K562 (cell line): ENCODE measurements around the gene AGRN. TPM values are rescaled to one million over a fixed set of nuclear protein-coding genes. Genes with fewer than 3 reads are reported as not detected.
A peak's percentile ranks its signal among the peaks of the same experiment; 100 is the strongest.

ENCODE experiments used
- ATAC-seq: fragments of 200-7000 bp; cut with Tn5 transposase; 3 replicates; pipeline ENCODE4 v1.9.1; 2020; ENCODE audit warnings: moderate library complexity
- BruUV-seq: library from RNA; stranded (reverse); fragments of 400-500 nt; replicated peaks from 2 replicates; lab custom pipeline; 2021; lab: Mats Ljungman, UMichigan
- CTCF ChIA-PET: fragments of 300-600 bp; formaldehyde crosslinking; extraction: SDS; loops from one replicate; lab custom pipeline; 2021; ENCODE audit warnings: low intra/inter-chr PET ratio; lab: Yijun Ruan, JAX
- POLR2A ChIA-PET: fragments of 300-600, 350-650 bp; sonication (Branson Sonifier 250); formaldehyde crosslinking; extraction: SDS; loops from one replicate; lab custom pipeline; 2021; ENCODE audit warnings: antibody characterized with exemption, inconsistent platforms; lab: Yijun Ruan, JAX
- DNase-seq, 4 experiments: peaks; one replicate each; pipeline versions ENCODE4 v3.0.0 to v3.0.0-alpha.2; 2011 to 2018; ENCODE audit warnings: low spot score in 3 of 4, mixed read lengths in 3 of 4; ENCODE audit errors: extremely low read depth in 1 of 4
- FAIRE-seq: peaks from 2 replicates; lab custom pipeline; 2011; peaks lifted over from hg19 to GRCh38; lab: Jason Lieb, UNC
- H2AFZ ChIP-seq: 2 replicates; pipeline ENCODE4 v1.6.0; 2011; ENCODE audit warnings: low read depth, low read length, control low read depth, inconsistent platforms
- H3K27ac ChIP-seq: fragments of 200-600 bp; 3 replicates; pipeline ENCODE4 v1.8.0; 2011; ENCODE audit warnings: low read depth, mild to moderate bottlenecking, control low read depth, inconsistent platforms, low read length, moderate library complexity, mixed read lengths; ENCODE audit errors: extremely low read depth
- H3K27me3 ChIP-seq, 2 experiments: fragments of 300-600 bp in 1 of 2; 2 replicates in 1 of 2; 3 replicates in 1 of 2; pipeline versions ENCODE4 v1.6.0 to v1.8.0; 2011; ENCODE audit warnings: inconsistent platforms in 2 of 2, low read length in 2 of 2, mild to moderate bottlenecking in 1 of 2, mixed read lengths in 1 of 2, moderate library complexity in 1 of 2; ENCODE audit not compliant: control insufficient read depth in 2 of 2, insufficient read depth in 2 of 2
- H3K36me3 ChIP-seq: fragments of 300-600 bp; 3 replicates; pipeline ENCODE4 v1.8.0; 2011; ENCODE audit warnings: mild to moderate bottlenecking, low read length, inconsistent platforms; ENCODE audit not compliant: control insufficient read depth, insufficient read depth
- H3K4me1 ChIP-seq, 2 experiments: fragments of 200-600 bp in 1 of 2; replicated peaks in 1 of 2; 2 replicates in 1 of 2; 3 replicates in 1 of 2; pipeline versions ENCODE4 v1.5.1 to v1.8.0; 2011; ENCODE audit warnings: inconsistent platforms in 2 of 2, low read length in 2 of 2, mild to moderate bottlenecking in 1 of 2, mixed read lengths in 1 of 2, moderate library complexity in 1 of 2; ENCODE audit not compliant: control insufficient read depth in 2 of 2, insufficient read depth in 2 of 2
- H3K4me2 ChIP-seq: 2 replicates; pipeline ENCODE4 v1.6.1; 2011; ENCODE audit warnings: low read length, control low read depth, inconsistent platforms, mixed read lengths; ENCODE audit not compliant: insufficient read depth
- H3K4me3 ChIP-seq: fragments of 200-600 bp; sonication (generic), shearing (Covaris generic); 2 replicates; pipeline ENCODE4 v1.5.1; 2016; ENCODE audit warnings: control low read depth, inconsistent platforms
- H3K79me2 ChIP-seq: fragments of 200-600 bp; 3 replicates; pipeline ENCODE4 v1.8.0; 2011; ENCODE audit warnings: low read length, inconsistent platforms; ENCODE audit not compliant: control insufficient read depth, insufficient read depth
- H3K9ac ChIP-seq, 2 experiments: 2 replicates each; pipeline versions ENCODE4 v1.6.0 to v1.6.1; 2011; ENCODE audit warnings: low read depth in 2 of 2, low read length in 2 of 2, control low read depth in 1 of 2, inconsistent platforms in 1 of 2, mild to moderate bottlenecking in 1 of 2, mixed read lengths in 1 of 2; ENCODE audit not compliant: insufficient read depth in 1 of 2
- H3K9me1 ChIP-seq: one replicate; pipeline ENCODE4 v1.6.0; 2011; ENCODE audit warnings: inconsistent platforms, mild to moderate bottlenecking, low read length, moderate library complexity; ENCODE audit not compliant: control insufficient read depth, insufficient read depth
- H3K9me3 ChIP-seq: replicated peaks from 2 replicates; pipeline ENCODE4 v1.5.1; 2011; ENCODE audit warnings: low read depth, low read length, inconsistent platforms; ENCODE audit not compliant: control insufficient read depth, insufficient read depth
- H4K20me1 ChIP-seq: replicated peaks from 2 replicates; pipeline ENCODE4 v1.6.1; 2011; ENCODE audit warnings: low read length, inconsistent platforms, mixed read lengths; ENCODE audit not compliant: control insufficient read depth, insufficient read depth
- ILK ChIP-seq: fragments of 450-650 bp; IDR thresholded peaks from 2 replicates; pipeline ENCODE4 v1.6.1; 2016; ENCODE audit warnings: missing genetic modification characterization, low read depth, mild to moderate bottlenecking, missing compliant biosample characterization, moderate library complexity, borderline replicate concordance
- KDM2B ChIP-seq: fragments of 250-450 bp; sonication (Bioruptor Pico); IDR thresholded peaks from 2 replicates; pipeline ENCODE4 v1.8.0; 2021; ENCODE audit warnings: mild to moderate bottlenecking, moderate library complexity
- MBD1 ChIP-seq: fragments of 250-450 bp; sonication (Bioruptor Pico); IDR thresholded peaks from 2 replicates; pipeline ENCODE4 v1.8.0; 2022; ENCODE audit warnings: inconsistent platforms
- TFAP4 ChIP-seq: sonication (generic); formaldehyde crosslinking; IDR thresholded peaks from 2 replicates; pipeline ENCODE4 v1.8.0; 2022; ENCODE audit warnings: missing genetic modification reagents, mild to moderate bottlenecking, moderate library complexity, borderline replicate concordance
- ZNF384 ChIP-seq: IDR thresholded peaks from 2 replicates; pipeline ENCODE4 v1.6.1; 2012; ENCODE audit warnings: low read depth, low read length, improper control_type of control experiment
- WGBS: fragments of 100-300 bp; shearing (Covaris generic); methylation state at CpG from one replicate; pipeline ENCODE4 v1.1.6; 2016; ENCODE audit warnings: low coverage, mixed read lengths; ENCODE audit not compliant: insufficient coverage; ENCODE audit errors: missing lambda C conversion rate; 5-methylcytosine and 5-hydroxymethylcytosine counted together
- in situ Hi-C: fragments of 300-500 bp; cut with MboI; formaldehyde crosslinking; loops from 4 replicates; pipeline ENCODE4 v1.15.0; 2018; ENCODE audit warnings: inconsistent platforms, mixed read lengths
- intact Hi-C: fragments of 100-400 bp; cut with micrococcal nuclease; formaldehyde crosslinking; loops from 2 replicates; pipeline ENCODE4 v1.14.2; 2022
- polyA plus RNA-seq, 8 experiments: library from polyadenylated mRNA; depleted of rRNA in 4 of 8; stranded (reverse) in 5 of 8; unstranded in 3 of 8; fragments of >200 nt; fragmentation: Nextera tagmentation in 2 of 8; fragmentation: Illumina TruSeq in 1 of 8; extraction: Ambion mirVana in 2 of 8; extraction: Trizol in 1 of 8; gene quantifications; 2 replicates each; pipeline versions ENCODE4 v1.2.1 to v1.2.3, GENCODE V29; 2011 to 2014; ENCODE audit warnings: inconsistent platforms in 1 of 8, missing spikeins in 1 of 8
- total RNA-seq, 7 experiments: library from RNA; depleted of rRNA in 6 of 7; stranded (reverse); fragments of >200 nt in 6 of 7; fragmentation: Illumina TruSeq in 2 of 7; extraction: Trizol in 2 of 7; gene quantifications; 2 replicates each; pipeline versions ENCODE4 v1.2.1 to v1.2.3, GENCODE V29; 2011 to 2021; ENCODE audit warnings: low replicate concordance in 1 of 7
- TF ChIP-seq, protein P1 (sequence below), 3 experiments: fragments of 200-800 bp in 1 of 3; fragments of 250-450 bp in 1 of 3; fragments of 450-650 bp in 1 of 3; sonication (Bioruptor Pico) in 1 of 3; sonication (Bioruptor generic) in 1 of 3; formaldehyde crosslinking in 1 of 3; IDR thresholded peaks; 2 replicates each; pipeline versions ENCODE4 v1.6.1 to v1.8.0; 2016 to 2022; ENCODE audit warnings: mild to moderate bottlenecking in 2 of 3, missing genetic modification characterization in 2 of 3, missing compliant biosample characterization in 1 of 3, moderate library complexity in 1 of 3

Gene AGRN
- total and polyA plus RNA-seq, 9 of the 15 experiments (the other 6 are each of a cell fraction or from before 2014, with no cell fraction given) = 0.04 to 111 (median 18.1) TPM

DNA sequence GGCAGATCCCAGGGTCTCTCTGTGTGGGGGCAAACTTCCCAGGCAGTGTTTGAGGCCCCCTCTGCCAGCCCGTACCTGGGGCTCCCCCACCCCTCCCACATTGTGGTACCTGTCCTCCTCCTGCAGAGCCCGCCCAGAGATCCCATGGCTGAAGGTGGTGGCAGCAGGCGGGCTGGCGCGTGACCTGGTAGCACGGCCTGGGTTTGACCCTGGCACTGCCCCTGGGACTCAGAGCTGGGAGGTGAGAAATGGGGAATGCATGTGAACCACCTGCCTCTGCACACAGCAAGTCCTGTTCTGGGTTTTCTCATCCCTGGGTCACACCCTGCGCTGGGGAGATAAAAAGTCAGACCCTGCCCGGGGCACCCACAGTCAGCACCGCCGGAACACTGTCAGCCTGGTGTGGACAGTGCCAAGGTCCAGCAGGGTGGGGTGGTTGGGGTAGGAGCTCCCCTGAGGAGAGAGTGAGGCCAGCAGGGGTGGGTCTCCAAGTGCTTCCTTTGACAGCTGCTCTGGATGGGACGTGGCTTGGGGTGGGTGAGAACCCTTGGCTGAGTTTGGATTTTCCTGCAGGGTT, 11.8 kb downstream of the AGRN start:
- in situ Hi-C loops = no loop called here
- FAIRE-seq (no peak), ATAC-seq (no peak)
- ChIA-PET POLR2A (interaction anchor here (0.7 to 1.2 kb wide), 3 partner anchors 9 to 25 kb away, joined by 3 read pairs; no protein-coding TSS in a partner anchor), CTCF (no interaction called here)
- Histone ChIP-seq H3K36me3 (peaks cover 22% of the 10 kb centered on the region; the same call in 2 of the 3 replicates), H2AFZ (no peak overlapping the region), H3K27me3 (no peaks in the 10 kb centered on the region), H3K4me1 (peaks cover 0 to 66% of the 10 kb centered on the region in 2 experiments; a peak in 3 of 5 replicates), H3K79me2 (no peaks in the 10 kb centered on the region; the same call in 2 of the 3 replicates), H3K4me2 (no peak overlapping the region), H3K9me1 (no peaks in the 10 kb centered on the region), H3K27ac (no peak overlapping the region), H3K4me3 (no peak overlapping the region), H3K9me3 (no peaks in the 10 kb centered on the region), H4K20me1 (peaks cover 15% of the 10 kb centered on the region)
- 90% methylated on average over 11 of the region's 11 CpGs for WGBS
- BruUV-seq = no TSS peak
- no peak for TF ChIP-seq MBD1 (CRISPR knock-in tag)
- no peak for TF ChIP-seq ILK (tag)
- TF ChIP-seq, protein P1, sequence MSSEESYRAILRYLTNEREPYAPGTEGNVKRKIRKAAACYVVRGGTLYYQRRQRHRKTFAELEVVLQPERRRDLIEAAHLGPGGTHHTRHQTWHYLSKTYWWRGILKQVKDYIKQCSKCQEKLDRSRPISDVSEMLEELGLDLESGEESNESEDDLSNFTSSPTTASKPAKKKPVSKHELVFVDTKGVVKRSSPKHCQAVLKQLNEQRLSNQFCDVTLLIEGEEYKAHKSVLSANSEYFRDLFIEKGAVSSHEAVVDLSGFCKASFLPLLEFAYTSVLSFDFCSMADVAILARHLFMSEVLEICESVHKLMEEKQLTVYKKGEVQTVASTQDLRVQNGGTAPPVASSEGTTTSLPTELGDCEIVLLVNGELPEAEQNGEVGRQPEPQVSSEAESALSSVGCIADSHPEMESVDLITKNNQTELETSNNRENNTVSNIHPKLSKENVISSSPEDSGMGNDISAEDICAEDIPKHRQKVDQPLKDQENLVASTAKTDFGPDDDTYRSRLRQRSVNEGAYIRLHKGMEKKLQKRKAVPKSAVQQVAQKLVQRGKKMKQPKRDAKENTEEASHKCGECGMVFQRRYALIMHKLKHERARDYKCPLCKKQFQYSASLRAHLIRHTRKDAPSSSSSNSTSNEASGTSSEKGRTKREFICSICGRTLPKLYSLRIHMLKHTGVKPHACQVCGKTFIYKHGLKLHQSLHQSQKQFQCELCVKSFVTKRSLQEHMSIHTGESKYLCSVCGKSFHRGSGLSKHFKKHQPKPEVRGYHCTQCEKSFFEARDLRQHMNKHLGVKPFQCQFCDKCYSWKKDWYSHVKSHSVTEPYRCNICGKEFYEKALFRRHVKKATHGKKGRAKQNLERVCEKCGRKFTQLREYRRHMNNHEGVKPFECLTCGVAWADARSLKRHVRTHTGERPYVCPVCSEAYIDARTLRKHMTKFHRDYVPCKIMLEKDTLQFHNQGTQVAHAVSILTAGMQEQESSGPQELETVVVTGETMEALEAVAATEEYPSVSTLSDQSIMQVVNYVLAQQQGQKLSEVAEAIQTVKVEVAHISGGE (CRISPR knock-in tag; IDR thresholded peaks at IDR 0.05) = no peak
- TF ChIP-seq ZNF384 = no peak
- 0 out of 2 replicates have a peak, but pooled peaks have one; percentile 12 for TF ChIP-seq TFAP4
- TF ChIP-seq KDM2B (CRISPR knock-in tag) = no peak
- TF ChIP-seq, all 486 proteins: peak for 1
- H3K9ac ChIP-seq = peak overlapping the region in 1 of 2 experiments; percentile 10; a peak in 2 of 4 replicates
- DNase-seq = no peak
- intact Hi-C loops = no loop called here
